ENCODE data around the gene CNR1.

- TF ChIP-seq CTCF (IDR thresholded peaks at IDR 0.05; ENCODE audit: poor library complexity, severe bottlenecking) (no peak), EZH2 (IDR thresholded peaks at IDR 0.05; ENCODE audit: borderline replicate concordance, insufficient read depth, low read length, poor library complexity, severe bottlenecking) (no peak)
These were observed 8.8 kb upstream of the CNR1 start for GRCh38 chr6:88174906-88175305.
